WTC11 (cell line): ENCODE results near the gene EMILIN3. TPM values are rescaled to one million over a fixed set of nuclear protein-coding genes. Genes with fewer than 3 reads are reported as not detected.

Source experiments
- ATAC-seq: fragments of 200-7000 bp; cut with Tn5 transposase; 2 replicates; pipeline ENCODE4 v1.10.0; 2021; ENCODE audit warnings: mild to moderate bottlenecking, moderate library complexity
- CTCF ChIA-PET: fragments of 300-600 bp; sonication (Branson Sonifier 250); formaldehyde crosslinking; loops from one replicate; lab custom pipeline; 2021; ENCODE audit warnings: antibody characterized with exemption; lab: Charles Lee
- POLR2A ChIA-PET: fragments of 350-600 bp; sonication (Branson Sonifier 250); formaldehyde crosslinking; loops from one replicate; lab custom pipeline; 2021; ENCODE audit warnings: antibody characterized with exemption; lab: Charles Lee
- DNase-seq: peaks from one replicate; pipeline ENCODE4 v3.0.0; 2021; ENCODE audit warnings: low spot score
- H3K27ac Mint-ChIP-seq: 2 replicates; pipeline ENCODE4 v1.8.0; 2021; ENCODE audit warnings: mixed read lengths
- H3K27me3 Mint-ChIP-seq: 2 replicates; pipeline ENCODE4 v1.8.0; 2021; ENCODE audit warnings: low read depth, mild to moderate bottlenecking, moderate library complexity, mixed read lengths
- H3K36me3 Mint-ChIP-seq: 2 replicates; pipeline ENCODE4 v1.8.0; 2021; ENCODE audit warnings: mixed read lengths
- H3K4me1 Mint-ChIP-seq: 2 replicates; pipeline ENCODE4 v1.8.0; 2022; ENCODE audit warnings: mixed read lengths
- H3K4me3 Mint-ChIP-seq: 2 replicates; pipeline ENCODE4 v1.8.0; 2021; ENCODE audit warnings: mild to moderate bottlenecking, moderate library complexity, mixed read lengths
- H3K9me3 Mint-ChIP-seq: 2 replicates; pipeline ENCODE4 v1.8.0; 2021; ENCODE audit warnings: mixed read lengths
- ARID4B ChIP-seq: sonication (generic); formaldehyde crosslinking; IDR thresholded peaks from 2 replicates; pipeline ENCODE4 v1.8.0; 2023; ENCODE audit warnings: missing genetic modification reagents, mild to moderate bottlenecking, borderline replicate concordance
- SMAD4 ChIP-seq: sonication (generic); formaldehyde crosslinking; IDR thresholded peaks from 2 replicates; pipeline ENCODE4 v1.8.0; 2022; ENCODE audit warnings: mild to moderate bottlenecking, missing genetic modification reagents
- USF2 ChIP-seq: sonication (generic); formaldehyde crosslinking; IDR thresholded peaks from 2 replicates; pipeline ENCODE4 v1.8.1; 2023; ENCODE audit warnings: mild to moderate bottlenecking, missing genetic modification reagents, moderate library complexity
- ZNF532 ChIP-seq: fragments of 250-450 bp; sonication (Bioruptor Pico); IDR thresholded peaks from 2 replicates; pipeline ENCODE4 v1.9.0; 2021; ENCODE audit warnings: mild to moderate bottlenecking, borderline replicate concordance
- ZSCAN18 ChIP-seq: fragments of 250-450 bp; sonication (Bioruptor Pico); IDR thresholded peaks from 2 replicates; pipeline ENCODE4 v2.1.2; 2022; ENCODE audit warnings: mild to moderate bottlenecking, moderate library complexity
- total RNA-seq: library from RNA; stranded (reverse); gene quantifications from 3 replicates; pipeline ENCODE4 v1.2.3, GENCODE V29; 2021
- TF ChIP-seq, protein P1 (sequence below): fragments of 250-450 bp; sonication (Bioruptor Pico); IDR thresholded peaks from 2 replicates; pipeline ENCODE4 v1.8.0; 2021; ENCODE audit warnings: mild to moderate bottlenecking
- TF ChIP-seq, protein P2 (sequence below): sonication (generic); formaldehyde crosslinking; IDR thresholded peaks from 2 replicates; pipeline ENCODE4 v1.8.1; 2023; ENCODE audit warnings: mild to moderate bottlenecking, missing genetic modification reagents, moderate library complexity
- TF ChIP-seq, protein P3 (sequence below): sonication (generic); formaldehyde crosslinking; IDR thresholded peaks from 2 replicates; pipeline ENCODE4 v1.8.0; 2022; ENCODE audit warnings: mild to moderate bottlenecking, missing genetic modification reagents
- TF ChIP-seq, protein P4 (sequence below): sonication (generic); formaldehyde crosslinking; IDR thresholded peaks from 2 replicates; pipeline ENCODE4 v1.8.1; 2022; ENCODE audit warnings: low read depth, missing genetic modification reagents, borderline replicate concordance
- TF ChIP-seq, protein P5 (sequence below): sonication (generic); formaldehyde crosslinking; IDR thresholded peaks from 2 replicates; pipeline ENCODE4 v1.8.1; 2023; ENCODE audit warnings: mild to moderate bottlenecking, missing genetic modification reagents

EMILIN3 gene
- total RNA-seq, 1 experiment from 2014 or later = 5.5 TPM

GRCh38 chr20:41320976-41321375 lies 45.6 kb downstream of the EMILIN3 start (continued):
- TF ChIP-seq, protein P1, sequence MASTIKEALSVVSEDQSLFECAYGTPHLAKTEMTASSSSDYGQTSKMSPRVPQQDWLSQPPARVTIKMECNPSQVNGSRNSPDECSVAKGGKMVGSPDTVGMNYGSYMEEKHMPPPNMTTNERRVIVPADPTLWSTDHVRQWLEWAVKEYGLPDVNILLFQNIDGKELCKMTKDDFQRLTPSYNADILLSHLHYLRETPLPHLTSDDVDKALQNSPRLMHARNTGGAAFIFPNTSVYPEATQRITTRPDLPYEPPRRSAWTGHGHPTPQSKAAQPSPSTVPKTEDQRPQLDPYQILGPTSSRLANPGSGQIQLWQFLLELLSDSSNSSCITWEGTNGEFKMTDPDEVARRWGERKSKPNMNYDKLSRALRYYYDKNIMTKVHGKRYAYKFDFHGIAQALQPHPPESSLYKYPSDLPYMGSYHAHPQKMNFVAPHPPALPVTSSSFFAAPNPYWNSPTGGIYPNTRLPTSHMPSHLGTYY (CRISPR knock-in tag) = no peak
- no peak for TF ChIP-seq USF2 (CRISPR knock-in tag)
- TF ChIP-seq, protein P2, sequence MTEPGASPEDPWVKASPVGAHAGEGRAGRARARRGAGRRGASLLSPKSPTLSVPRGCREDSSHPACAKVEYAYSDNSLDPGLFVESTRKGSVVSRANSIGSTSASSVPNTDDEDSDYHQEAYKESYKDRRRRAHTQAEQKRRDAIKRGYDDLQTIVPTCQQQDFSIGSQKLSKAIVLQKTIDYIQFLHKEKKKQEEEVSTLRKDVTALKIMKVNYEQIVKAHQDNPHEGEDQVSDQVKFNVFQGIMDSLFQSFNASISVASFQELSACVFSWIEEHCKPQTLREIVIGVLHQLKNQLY = no peak
- TF ChIP-seq, protein P3, sequence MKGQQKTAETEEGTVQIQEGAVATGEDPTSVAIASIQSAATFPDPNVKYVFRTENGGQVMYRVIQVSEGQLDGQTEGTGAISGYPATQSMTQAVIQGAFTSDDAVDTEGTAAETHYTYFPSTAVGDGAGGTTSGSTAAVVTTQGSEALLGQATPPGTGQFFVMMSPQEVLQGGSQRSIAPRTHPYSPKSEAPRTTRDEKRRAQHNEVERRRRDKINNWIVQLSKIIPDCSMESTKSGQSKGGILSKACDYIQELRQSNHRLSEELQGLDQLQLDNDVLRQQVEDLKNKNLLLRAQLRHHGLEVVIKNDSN = no peak
- no peak for TF ChIP-seq ZSCAN18 (CRISPR knock-in tag)
- TF ChIP-seq SMAD4 (CRISPR knock-in tag) = no peak
- no peak for TF ChIP-seq ARID4B (CRISPR knock-in tag)
- TF ChIP-seq, protein P4, sequence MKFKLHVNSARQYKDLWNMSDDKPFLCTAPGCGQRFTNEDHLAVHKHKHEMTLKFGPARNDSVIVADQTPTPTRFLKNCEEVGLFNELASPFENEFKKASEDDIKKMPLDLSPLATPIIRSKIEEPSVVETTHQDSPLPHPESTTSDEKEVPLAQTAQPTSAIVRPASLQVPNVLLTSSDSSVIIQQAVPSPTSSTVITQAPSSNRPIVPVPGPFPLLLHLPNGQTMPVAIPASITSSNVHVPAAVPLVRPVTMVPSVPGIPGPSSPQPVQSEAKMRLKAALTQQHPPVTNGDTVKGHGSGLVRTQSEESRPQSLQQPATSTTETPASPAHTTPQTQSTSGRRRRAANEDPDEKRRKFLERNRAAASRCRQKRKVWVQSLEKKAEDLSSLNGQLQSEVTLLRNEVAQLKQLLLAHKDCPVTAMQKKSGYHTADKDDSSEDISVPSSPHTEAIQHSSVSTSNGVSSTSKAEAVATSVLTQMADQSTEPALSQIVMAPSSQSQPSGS (CRISPR knock-in tag) = no peak
- TF ChIP-seq, protein P5, sequence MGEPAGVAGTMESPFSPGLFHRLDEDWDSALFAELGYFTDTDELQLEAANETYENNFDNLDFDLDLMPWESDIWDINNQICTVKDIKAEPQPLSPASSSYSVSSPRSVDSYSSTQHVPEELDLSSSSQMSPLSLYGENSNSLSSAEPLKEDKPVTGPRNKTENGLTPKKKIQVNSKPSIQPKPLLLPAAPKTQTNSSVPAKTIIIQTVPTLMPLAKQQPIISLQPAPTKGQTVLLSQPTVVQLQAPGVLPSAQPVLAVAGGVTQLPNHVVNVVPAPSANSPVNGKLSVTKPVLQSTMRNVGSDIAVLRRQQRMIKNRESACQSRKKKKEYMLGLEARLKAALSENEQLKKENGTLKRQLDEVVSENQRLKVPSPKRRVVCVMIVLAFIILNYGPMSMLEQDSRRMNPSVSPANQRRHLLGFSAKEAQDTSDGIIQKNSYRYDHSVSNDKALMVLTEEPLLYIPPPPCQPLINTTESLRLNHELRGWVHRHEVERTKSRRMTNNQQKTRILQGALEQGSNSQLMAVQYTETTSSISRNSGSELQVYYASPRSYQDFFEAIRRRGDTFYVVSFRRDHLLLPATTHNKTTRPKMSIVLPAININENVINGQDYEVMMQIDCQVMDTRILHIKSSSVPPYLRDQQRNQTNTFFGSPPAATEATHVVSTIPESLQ (CRISPR knock-in tag) = no peak

DNA sequence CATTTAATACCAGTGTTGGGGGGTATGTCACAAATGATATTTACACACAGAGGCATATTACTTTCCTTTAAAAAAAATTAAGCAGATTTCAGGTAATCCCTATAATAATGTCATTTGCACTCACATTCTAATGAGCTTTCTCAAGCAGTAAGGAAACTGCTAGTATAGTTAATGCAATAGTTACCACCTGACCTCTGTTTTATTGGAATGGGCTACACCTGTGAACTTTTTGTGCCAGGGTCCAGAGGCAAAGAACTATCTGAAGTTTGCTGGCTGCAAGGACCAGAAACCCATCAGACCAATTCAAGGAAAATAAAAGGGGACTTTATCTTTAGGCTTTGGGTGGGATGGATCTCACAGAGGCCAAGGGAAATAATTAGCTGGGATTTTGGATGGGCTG lies 46.2 kb downstream of the EMILIN3 start:
- no peaks in the 10 kb centered on the region for H3K9me3 Mint-ChIP-seq
- peaks cover 15% of the 10 kb centered on the region for H3K4me1 Mint-ChIP-seq
- DNase-seq (no peak), ATAC-seq (no peak)
- TF ChIP-seq ZNF532 = no peak
- no peak overlapping the region for H3K4me3 Mint-ChIP-seq
- ChIA-PET CTCF (interaction anchor here (1.0 kb wide), 1 partner anchor 147 kb away, joined by 3 read pairs; no protein-coding TSS in a partner anchor), POLR2A (no interaction called here)
- H3K36me3 Mint-ChIP-seq = no peaks in the 10 kb centered on the region
- peaks cover 24% of the 10 kb centered on the region for H3K27me3 Mint-ChIP-seq
- H3K27ac Mint-ChIP-seq = no peak overlapping the region
